Stimulated activated naive CD8-positive, alpha-beta T cell treated with anti-CD3 and anti-CD28 coated beads, Interleukin-15, Interleukin-2, amounts not matched to agents 100 U/mL and 50 U/mL, for 24 hours (primary cell): ENCODE results near the gene CEP164.
"Not testable (repeated sequence)": the region's sequence is repeated elsewhere in the genome, so short reads cannot be mapped to it uniquely, and the experiment has no call there.

Experiments used
- ATAC-seq: fragments of 150-1000 bp; cut with Tn5 transposase; one replicate; pipeline ENCODE4 v1.10.0; 2021
- DNase-seq: peaks from one replicate; pipeline ENCODE4 v3.0.0; 2021

The CEP164 gene

DNA sequence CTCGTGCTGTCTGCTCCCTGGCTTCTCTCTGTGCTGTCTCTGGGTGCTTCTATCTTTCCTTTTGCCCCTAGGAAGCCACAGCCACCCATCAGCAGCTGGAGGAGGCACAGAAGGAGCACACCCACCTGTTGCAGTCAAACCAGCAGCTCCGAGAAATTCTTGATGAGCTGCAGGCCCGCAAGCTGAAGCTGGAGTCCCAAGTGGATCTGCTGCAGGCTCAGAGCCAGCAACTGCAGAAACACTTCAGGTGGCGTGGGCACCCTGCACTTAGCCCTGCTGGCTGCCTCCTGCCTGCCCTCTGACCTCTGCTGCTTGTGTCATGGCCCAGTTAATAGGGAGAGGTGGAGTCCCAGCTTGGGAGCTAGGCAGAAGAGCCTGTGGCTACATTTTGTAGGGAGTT, 67.8 kb downstream of the CEP164 start:
- DNase-seq (no peak), ATAC-seq (no peak)

DNA sequence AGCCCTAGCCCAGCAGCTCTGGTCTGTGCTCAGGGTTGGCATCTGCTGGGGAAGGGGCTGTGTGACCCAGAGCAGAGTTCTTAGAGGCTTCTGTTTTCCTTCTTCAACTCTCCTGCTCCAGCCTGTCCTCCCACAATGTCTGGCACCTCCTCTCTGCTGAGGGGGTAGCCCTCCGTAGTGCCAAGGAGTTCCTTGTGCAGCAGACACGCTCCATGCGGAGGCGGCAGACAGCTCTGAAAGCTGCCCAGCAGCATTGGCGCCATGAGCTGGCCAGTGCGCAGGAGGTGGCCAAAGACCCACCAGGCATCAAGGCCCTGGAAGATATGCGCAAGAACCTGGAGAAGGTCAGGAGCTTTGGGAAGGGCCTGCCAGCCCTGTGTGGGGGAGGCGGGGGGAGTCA, 69.3 kb downstream of the CEP164 start:
- ATAC-seq: no peak
- no peak for DNase-seq

DNA sequence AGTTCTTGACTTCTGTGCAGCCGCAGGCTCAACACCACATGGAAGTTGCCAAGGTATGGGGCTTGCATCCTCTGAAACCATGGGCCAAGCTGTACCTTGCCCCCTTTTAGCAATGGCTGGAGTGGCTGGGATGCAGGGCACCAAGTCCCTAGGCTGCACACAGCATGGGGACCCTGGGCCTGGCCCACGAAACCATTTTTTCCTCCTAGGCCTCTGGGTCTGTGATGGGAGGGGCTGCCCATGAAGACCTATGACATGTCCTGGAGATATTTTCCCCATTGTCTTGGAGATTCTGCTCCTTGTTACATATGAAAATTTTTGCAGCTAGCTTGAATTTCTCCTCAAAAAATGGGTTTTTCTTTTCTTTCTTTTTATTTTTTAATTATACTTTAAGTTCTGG, 71.0 kb downstream of the CEP164 start:
- ATAC-seq, DNase-seq: not testable (repeated sequence)

DNA sequence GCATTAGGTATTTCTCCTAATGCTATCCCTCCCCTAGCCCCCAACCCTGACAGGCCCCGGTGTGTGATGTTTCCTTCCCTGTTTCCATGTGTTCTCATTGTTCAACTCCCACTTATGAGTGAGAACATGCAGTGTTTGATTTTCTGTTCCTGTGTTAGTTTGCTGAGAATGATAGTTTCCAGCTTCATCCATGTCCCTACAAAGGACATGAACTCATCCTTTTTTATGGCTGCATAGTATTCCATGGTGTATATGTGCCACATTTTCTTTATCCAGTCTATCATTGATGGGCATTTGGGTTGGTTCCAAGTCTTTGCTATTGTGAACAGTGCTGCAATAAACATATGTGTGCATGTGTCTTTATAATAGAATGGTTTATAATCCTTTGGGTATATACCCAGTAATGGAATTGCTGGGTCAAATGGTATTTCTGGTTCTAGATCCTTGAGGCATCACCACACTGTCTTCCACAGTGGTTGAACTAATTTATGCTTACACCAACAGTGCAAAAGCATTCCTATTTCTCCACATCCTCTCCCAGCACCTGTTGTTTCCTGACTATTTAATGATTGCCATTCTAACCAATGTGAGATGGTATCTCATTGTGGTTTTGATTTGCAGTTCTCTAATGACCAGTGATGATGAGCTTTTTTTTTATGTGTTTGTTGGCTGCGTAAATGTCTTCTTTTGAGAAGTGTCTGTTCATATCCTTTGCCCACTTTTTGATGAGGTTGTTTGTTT, 71.6 kb downstream of the CEP164 start:
- ATAC-seq, DNase-seq: not testable (repeated sequence)

DNA sequence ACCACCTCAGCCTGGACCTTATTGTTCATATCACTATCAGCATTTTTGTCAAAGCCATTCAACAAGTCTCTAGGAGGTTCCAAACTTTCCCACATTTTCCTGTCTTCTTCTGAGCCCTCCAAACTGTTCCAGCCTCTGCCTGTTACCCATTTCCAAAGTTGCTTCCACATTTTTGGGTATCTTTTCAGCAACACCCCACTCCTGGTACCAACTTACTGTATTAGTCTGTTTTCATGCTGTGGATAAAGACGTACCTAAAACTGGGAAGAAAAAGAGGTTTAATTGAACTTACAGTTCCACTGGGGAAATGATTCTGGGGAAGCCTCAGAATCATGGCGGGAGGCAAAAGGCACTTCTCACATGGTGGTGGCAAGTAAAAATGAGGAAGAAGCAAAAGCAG, 78.2 kb downstream of the CEP164 start:
- ATAC-seq, DNase-seq: not testable (repeated sequence)

DNA sequence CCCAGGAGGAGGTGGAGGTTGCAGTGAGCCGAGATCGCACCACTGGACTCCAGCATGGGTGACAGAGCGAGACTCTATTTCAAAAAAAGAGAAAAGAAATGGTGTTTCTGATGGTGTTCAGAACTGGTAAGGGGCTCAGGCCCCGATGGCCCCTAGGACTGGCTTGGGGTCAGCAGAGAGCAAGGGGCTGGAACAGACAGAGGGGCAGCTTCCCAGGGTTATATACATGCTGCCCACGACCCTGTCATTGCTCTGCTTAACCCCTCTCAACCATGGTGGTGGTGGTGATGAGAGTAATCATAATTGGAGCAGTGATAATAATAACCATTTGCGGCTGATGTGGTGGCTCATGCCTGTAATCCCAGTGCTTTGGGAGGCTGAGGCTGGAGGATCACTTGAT, 79.4 kb downstream of the CEP164 start:
- ATAC-seq: no peak
- DNase-seq: no peak

DNA sequence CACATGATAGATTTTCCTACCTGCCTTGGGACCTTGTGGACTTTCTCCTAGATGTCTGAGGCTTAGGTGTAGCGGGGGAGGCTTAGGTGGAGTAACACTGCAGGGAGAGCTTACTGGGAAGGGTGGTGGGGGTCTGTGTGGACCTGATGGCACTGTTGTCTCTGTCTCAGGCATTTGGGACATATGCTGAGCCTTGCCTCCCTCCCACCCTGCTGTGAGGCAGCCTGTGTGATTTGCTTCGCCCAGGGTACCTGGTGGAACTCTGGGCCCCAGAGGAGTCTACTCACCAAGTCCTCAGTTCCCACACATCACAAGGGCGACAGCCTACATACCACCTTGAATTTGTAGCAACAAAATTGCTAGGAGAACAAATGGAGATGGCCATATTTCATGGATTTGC, 80.7 kb downstream of the CEP164 start:
- DNase-seq (no peak), ATAC-seq (no peak)

DNA sequence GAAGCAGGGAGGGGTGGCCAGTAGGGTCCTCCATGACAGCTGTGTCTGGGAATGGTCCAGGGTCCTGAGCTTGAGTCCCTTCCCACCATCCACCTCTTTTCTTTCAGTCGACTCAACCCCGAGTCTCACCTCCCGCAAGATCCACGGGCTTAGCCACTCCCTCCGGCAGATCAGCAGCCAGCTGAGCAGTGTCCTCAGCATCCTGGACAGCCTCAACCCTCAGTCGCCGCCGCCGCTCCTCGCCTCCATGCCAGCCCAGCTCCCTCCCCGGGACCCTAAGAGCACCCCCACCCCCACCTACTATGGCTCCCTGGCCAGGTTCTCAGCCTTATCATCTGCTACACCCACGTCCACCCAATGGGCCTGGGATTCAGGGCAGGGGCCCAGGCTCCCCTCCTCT, 81.9 kb downstream of the CEP164 start:
- ATAC-seq: no peak

DNA sequence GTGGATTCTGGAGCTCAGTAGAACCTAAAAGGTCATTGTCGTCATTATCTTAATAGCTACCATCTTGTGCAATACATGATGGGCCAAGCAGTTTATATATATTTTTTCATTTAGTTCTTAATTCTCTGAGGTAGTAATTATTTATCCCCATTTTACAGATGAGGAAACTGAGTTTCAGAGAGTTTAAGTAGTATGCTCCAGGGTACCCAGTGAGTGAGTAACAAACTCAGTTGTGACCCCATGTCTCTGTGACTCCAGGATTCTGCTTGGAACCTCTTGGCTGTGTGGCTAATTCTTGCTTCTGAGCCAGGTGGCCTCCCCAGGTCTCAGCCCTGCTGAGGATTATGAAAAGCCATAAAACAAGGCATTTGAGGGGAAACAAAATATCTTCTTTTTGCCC, 82.6 kb downstream of the CEP164 start:
- ATAC-seq (no peak), DNase-seq (no peak)

More for the DNA sequence above, 81.9 kb downstream of the CEP164 start:
- DNase-seq: no peak

DNA sequence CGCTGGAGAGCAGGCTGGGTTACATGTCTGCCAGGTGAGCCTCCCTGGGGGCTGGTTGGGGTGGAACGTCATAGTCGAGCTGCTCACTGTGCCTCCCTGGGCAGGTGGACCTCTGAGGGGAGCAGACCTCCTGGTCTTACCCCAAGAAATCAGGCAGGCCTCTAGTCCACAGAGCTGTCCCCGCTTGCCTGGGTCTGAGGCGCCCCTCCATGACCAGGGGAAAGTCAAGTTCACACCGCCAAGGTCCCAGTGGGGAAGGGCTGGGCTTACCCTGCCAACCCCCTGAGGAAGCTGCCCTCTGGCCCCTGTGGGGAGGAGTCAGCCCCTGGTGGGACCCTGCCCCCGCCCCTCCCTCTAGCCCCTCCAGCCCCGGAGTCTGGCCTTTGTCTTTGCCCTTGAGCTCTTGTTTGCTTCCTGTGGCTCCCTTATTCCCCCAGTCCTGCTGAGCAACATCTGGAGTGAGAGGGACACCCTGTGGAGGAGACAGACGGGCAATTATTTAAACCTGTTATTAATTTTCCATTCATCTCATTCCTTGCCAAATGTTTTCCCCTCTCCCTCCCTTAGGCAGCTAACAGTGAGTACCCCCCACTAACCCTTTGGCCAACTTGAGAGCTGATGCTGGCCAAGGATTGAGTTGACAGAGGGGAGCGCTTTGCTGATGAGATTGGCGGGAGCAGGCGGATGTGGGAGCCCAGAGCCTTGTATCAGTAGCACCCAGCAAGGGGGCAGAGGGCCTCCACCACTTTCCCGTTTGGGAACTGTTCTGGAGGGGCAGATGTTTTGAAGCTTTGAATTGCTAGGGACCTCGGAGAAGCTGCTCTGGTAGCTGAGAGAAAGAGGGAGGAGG, 83.4 kb downstream of the CEP164 start:
- DNase-seq: no peak

DNA sequence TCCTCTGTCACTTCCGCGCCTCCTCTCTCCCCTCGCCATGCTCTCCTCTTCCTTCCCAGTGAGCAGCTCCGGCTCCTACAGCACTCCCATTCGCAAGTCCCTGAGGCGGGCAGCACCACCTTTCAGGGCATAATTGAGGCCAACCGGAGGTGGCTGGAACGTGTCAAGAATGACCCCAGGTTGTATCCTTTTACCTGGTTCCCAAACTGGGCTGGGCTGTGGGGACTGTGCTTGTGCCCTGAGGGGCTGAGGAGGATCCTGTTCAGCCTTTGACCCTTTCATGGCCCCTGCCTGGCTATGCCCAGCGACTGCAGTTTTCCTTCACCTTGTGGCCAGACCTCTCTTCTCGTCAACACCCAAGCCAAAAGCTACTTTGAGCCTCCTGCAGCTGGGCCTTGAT, 84.1 kb downstream of the CEP164 start:
- no peak for ATAC-seq
- DNase-seq: no peak

More for the DNA sequence above, 83.4 kb downstream of the CEP164 start:
- ATAC-seq: no peak

DNA sequence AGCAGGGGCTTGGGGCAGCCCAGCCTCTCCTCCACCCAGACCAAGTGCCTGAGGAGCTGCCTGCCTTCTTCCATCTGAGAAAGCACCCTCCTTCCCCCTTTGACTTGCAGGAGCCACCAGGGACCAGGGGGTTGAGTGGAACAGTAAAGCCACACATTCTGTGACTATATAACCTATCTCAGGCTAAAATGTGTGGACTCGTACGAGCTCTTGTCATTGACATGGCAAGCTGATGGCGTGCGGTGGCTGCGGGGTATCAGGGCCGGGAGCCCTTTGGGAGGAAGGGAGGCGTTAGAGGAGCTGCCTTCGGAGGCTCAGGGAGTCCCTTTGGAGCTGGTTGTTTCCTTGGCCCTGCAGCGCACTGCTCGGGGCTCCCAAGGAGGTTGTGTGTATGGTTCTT, 84.5 kb downstream of the CEP164 start:
- DNase-seq (no peak), ATAC-seq (no peak)

DNA sequence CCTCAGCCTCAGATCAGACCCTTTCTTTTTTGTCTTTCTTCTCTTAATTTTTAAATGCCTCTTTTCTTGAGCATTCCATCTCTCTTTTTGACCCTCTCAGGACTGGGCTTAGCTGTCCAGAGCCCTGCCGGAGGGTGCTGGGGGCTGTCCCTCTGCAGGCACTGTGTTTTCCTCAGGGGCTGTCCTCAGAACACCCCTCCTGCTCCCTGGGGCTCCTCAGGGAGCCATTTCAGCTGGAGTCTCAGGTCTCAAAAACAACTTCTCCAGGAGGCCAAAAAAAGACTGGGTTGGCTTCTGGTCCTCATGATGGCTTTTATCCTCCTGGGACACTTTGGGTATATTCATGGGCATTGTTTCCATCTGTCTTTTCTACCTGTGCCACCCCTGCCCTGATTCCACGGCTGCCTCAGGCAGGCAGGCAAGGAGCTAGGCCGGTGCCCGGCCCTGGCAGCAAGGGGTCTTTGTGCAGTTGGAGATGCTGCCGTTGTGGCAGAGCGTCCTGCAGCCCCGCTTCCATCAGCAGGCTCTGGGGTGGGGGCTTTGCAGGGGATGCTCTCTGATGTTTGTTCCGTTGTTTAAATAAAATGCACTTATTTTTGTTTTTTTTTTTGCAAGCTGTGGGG, 85.1 kb downstream of the CEP164 start:
- no peak for DNase-seq
- ATAC-seq: no peak

DNA sequence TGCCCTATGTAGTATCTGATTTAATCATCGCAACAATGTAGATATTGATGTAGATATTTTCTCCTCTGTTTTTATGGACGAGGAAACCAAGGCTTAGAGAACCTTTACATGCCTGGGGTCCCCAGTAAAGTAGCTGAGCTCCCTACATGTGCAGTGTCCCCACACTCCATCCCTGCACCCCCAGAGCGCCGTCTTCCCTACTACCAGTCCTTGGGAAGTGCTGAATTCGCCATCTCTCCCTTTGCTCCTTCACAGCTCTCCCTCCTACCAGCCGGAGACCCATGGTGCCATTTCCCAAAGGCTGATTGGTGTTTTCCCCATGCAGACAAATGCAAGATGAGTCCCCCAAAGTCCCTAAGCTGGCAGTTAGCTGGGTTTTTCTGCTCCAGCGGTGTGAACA, 86.0 kb downstream of the CEP164 start:
- no peak for ATAC-seq

DNA sequence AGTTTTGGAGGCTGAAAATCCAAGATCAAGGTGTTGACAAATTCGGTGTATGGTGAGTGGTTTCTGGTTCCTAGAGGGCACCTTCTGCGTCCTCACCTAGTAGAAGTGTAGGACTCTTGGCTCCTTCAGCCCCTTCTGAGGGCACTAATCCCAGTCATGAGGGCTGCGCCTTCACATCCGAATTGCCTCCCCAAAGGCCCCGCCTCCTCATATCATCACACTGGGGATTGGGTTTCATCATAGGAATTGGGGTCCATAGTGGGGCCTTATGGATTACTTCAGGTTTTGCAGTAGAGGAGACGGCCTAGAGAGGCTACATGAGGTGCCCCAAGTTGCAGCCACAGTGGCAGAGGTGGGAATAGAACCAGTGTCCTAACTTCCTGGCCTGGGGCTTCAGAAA, 87.1 kb downstream of the CEP164 start:
- DNase-seq (no peak), ATAC-seq (no peak)

More for the DNA sequence above, 86.0 kb downstream of the CEP164 start:
- DNase-seq: no peak

DNA sequence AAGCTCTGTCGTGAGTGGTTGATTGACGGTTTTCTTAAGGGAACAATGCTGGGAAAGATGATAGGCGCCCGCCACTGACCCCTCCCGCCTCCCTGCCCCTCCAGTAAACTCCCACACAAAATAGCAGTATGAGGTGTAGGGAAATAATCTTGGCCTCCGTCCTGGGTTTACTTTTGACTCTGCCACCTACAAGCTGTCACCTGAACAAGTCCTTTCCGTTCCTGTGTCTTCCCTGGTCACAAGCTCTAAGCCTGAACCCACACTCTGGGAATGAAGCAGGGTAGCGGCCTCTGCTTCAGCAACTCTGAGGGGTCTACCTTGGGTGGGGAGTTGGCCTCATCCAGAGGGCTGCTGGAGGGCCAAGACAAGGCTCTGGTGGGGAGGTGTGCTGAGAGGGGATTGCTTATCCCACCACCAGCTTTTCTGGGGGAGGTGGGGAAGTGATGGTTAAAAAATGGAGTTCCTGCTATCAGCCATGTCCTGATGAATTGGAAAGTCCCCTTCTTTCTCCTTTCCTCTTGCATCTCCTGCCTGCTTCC, 87.8 kb downstream of the CEP164 start:
- no peak for ATAC-seq
- DNase-seq: no peak

DNA sequence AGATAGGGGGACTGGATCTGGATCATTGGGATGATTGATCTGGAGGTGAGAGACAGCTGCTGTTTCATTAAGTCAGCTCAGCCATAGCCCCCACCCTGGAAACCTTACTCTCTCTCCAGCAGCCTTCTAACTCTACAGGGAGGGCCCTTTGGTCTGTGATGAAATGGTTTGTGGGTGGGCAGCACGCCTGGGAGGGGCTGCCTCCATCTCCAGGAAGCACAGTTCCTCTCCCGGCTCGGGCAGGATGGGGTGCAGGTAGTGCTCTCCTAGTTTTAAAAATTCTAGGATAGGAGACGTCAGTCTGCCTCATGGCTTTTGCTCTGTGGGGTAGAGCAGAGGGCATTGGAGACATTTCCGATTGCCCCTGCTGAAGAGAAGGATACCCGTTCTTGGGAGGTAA, 89.7 kb downstream of the CEP164 start:
- ATAC-seq (no peak), DNase-seq (no peak)

DNA sequence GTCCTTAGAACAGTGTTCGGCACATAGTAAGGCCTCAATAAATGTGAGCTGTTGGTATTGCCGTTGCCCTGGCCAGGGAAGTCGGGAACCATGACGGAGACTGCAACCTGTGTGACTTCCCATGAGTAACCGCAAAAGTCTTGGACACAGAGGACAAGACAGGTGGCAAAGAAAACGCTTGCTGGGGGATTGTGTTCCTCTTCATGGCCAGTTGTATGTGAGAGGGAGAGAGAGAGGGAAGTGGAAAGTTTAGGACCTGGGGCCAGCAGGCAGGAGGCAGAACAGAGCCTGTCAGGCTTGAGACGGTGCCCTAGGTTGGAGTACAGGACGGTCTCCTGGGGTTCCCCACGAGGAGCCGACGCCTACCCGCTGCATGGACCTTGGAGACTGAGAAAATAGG, 90.2 kb downstream of the CEP164 start:
- ATAC-seq (no peak), DNase-seq (no peak)

DNA sequence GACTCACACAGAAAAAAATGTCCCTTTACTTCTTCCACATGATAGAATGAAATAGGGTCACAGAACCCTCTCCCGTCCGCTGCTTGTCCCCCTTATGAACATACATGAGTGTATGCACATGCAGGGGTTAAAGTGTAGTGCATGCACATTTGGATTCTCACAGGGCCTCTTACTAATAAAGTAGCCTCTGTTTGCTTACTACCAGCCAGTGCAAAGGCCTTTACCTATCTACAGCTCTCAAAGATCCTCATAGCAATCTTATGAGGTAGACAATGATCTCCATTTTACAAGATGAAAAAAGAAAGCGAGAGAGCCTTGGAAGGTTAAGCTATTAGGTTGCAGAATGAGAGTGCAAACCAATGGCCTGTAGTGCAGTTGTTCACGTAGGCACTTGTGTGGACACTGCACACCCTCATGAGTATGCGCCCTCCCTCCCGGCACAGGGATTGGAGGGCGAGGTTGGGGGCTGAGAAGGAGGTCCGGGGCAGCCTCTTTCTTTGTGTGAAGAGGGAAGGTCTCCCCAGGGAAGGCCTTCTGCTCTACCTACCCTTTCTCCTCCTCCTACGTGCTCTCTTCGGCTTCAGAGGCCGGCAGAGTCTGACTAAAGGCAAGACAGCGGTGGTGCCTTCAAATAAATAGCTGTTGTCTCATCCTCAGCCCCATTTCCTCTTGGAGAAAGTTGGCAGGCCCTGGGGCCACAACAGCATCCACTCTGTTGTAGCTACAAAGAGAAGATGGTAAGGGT, 91.3 kb downstream of the CEP164 start:
- ATAC-seq (no peak), DNase-seq (no peak)

DNA sequence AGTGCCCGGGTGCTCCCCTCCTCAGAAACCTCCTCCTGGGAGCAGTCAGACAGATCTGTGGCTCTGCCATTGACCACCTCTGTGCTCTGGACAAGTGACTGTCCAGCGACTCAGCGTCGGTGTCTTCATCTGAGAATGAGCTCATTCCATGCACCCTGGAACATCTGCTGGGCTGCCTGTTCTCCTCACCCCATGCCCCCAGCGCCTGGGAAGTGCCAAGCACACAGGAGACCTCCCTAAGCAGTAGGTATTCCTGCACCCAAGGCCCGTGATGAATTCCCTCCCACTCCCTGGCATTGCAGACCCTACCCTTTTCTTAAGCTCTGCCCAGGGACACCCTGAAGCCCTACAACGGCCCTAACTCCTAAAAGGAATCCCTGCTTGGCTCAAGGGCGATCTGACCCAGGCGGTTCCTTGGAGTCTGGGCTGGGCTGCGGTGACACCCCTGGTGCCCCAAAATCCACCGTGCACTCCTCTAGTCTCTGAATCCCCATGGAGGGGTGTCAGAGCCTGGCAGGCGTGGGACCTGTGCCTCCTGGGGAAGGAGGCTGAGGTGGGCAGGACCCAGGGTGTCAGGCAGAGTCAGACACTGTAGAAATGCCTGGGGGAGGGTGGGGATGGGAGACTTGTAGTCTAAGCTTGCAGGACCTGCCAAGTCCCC, 92.0 kb downstream of the CEP164 start:
- no peak for DNase-seq
- no peak for ATAC-seq

DNA sequence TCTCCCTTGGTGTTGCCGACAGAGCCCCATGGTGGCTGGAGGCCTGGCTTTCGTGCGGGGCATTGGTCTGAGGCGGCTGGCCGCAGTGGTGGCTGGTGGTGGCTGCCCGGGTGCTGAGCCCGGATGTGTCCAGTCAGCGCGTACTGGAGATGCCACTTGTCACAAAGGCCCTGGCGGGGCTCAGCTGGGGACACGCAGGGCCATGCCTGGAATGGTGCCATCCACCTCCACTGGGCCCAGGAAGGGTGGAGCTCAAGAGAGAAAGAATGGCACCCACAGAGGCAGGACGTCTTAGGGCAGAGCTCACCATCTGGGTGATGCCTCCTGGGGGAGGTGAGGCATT, 92.5 kb downstream of the CEP164 start:
- ATAC-seq (no peak), DNase-seq (no peak)

DNA sequence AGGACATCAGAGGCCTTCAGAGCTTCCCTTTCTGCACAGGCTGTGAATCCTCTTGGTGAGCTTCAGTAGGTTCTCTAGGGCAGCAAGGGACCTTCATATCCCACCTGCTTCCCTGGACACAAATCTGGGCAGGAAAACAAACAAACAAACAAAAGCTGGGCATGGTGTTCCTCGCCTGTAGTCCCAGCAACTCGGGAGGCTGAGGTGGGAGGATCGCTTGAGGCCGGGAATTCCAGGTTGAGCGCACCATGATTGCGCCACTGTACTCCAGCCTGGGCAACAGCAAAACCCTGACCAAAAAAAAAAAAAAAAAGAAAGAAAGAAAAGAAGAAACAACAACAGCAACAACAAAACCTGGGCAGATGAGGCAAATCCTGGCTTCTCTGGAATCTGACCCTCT, 92.9 kb downstream of the CEP164 start:
- ATAC-seq (no peak), DNase-seq (no peak)
